AG09309 (cell line): Measurements from ENCODE around the gene IRF3.

ENCODE experiments used
- DNase-seq: peaks from one replicate; pipeline ENCODE4 v3.0.0-alpha.2; 2010; ENCODE audit warnings: low read depth
- H3K4me3 ChIP-seq: 2 replicates; pipeline ENCODE4 v1.5.1; 2011; ENCODE audit warnings: mild to moderate bottlenecking, low read depth, low read length, moderate library complexity; ENCODE audit not compliant: control insufficient read depth
- CTCF ChIP-seq: IDR thresholded peaks from 2 replicates; pipeline ENCODE4 v1.5.1; 2011; ENCODE audit warnings: mild to moderate bottlenecking, low read depth, low read length, inconsistent platforms; ENCODE audit not compliant: insufficient read depth, control insufficient read depth; ENCODE audit errors: missing control alignments

IRF3 gene

GRCh38 chr19:49641688-49642491 is 23.8 kb downstream of the IRF3 start, which contains the start of gene SCAF1:
SCAF1 (plus strand) TSS chr19:49642209; CDS start chr19:49645027, 2,818 bp downstream.
- TF ChIP-seq CTCF = no peak
- DNase-seq = peak; percentile 98
- H3K4me3 ChIP-seq = peak within 1 kb of the TSS; percentile 88

GRCh38 chr19:49640113-49640898 is 25.4 kb downstream of the IRF3 start, which contains the start of gene RRAS:
RRAS (minus strand) TSS chr19:49640143; CDS start chr19:49640098, 45 bp downstream.
- TF ChIP-seq CTCF = no peak
- peak within 1 kb of the TSS; percentile 74 for H3K4me3 ChIP-seq
- peak; percentile 100 for DNase-seq

GRCh38 chr19:49639401-49640112 is 26.1 kb downstream of the IRF3 start:
- no peak for DNase-seq
- H3K4me3 ChIP-seq = peak overlapping the region; percentile 74
- TF ChIP-seq CTCF = no peak

GRCh38 chr19:49637821-49638738 is 27.6 kb downstream of the IRF3 start:
- DNase-seq = peak; percentile 31

GRCh38 chr19:49636233-49636932 is 29.3 kb downstream of the IRF3 start:
- no peak overlapping the region for H3K4me3 ChIP-seq
- no peak for TF ChIP-seq CTCF
- no peak for DNase-seq

More at GRCh38 chr19:49637821-49638738, 27.6 kb downstream of the IRF3 start:
- TF ChIP-seq CTCF = no peak
- H3K4me3 ChIP-seq = peak overlapping the region; percentile 74
